Measurements from ENCODE around the gene CACNB4. TPM values are rescaled to one million over a fixed set of nuclear protein-coding genes. Genes with fewer than 3 reads are reported as not detected.

Gene CACNB4
- total RNA-seq, 4 donors from 2014 or later = 0.20 to 1.6 (median 0.90) TPM

DNA sequence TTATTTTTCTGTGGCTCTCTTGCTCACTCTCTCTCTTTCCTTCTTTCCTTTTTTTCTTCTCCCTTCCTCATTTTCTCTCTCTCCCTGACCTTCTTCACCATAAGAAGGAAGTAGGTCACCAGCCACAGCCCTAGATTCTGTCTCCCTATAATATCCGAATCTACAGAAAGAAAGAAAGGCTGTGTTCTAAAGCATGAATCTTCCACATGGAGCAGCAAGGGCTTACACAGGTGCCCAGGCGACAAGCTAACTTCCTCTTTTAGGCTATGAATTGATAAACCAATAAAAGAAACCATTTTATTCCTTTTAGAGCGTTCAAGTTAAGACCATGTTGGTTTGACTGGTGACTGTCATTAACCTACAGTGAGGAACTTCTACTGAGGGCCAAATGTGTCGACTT, 49.3 kb downstream of the CACNB4 start:
- TF ChIP-seq POLR2A (IDR thresholded peaks at IDR 0.05) (no peak), POLR2AphosphoS5 (IDR thresholded peaks at IDR 0.05) (no peak), CTCF (IDR thresholded peaks at IDR 0.05) (no peak), EP300 (IDR thresholded peaks at IDR 0.05; ENCODE audit: low read depth) (no peak)
- Histone ChIP-seq H3K4me1 (no peaks in the 10 kb centered on the region), H3K27me3 (no peaks in the 10 kb centered on the region), H3K4me3 (no peak overlapping the region), H3K36me3 (no peaks in the 10 kb centered on the region), H3K27ac (no peak overlapping the region), H3K9me3 (no peaks in the 10 kb centered on the region)
- intact Hi-C loops (cut with DNase I; ENCODE audit: low total_unique reads) (no loop called here), in situ Hi-C loops (cut with MboI; ENCODE audit: low pct_ligation_motif_present in 1 of 4, low pct_unique_long_range_greater_than_20kb in 1 of 4, low sequenced_read_pairs in 3 of 4) (loop anchor here (25.0 kb wide), 2 partner anchors 113 to 588 kb away; no protein-coding TSS in a partner anchor)
- WGBS, 2 donors (ENCODE audit: low coverage in 1 of 2) = 69 to 70% methylated on average over 3 to 4 of the region's 4 CpGs
- DNase-seq = no peak

GRCh38 chr2:152047824-152048471, 50.9 kb downstream of the CACNB4 start:
- peak in 3 of 5 experiments; percentile 9 to 24 (median 22) for TF ChIP-seq CTCF (IDR thresholded peaks at IDR 0.05)
- no peak for TF ChIP-seq POLR2A (IDR thresholded peaks at IDR 0.05)
- H3K27me3 ChIP-seq = no peaks in the 10 kb centered on the region
- 60 to 63% methylated on average over 1 to 6 of the region's 6 CpGs for WGBS, 2 donors (ENCODE audit: low coverage in 1 of 2)
- H3K4me3 ChIP-seq = no peak overlapping the region
- in situ Hi-C loops (cut with MboI; ENCODE audit: low pct_ligation_motif_present in 1 of 4, low pct_unique_long_range_greater_than_20kb in 1 of 4, low sequenced_read_pairs in 3 of 4) = loop anchor here (25.0 kb wide), 2 partner anchors 114 to 589 kb away; no protein-coding TSS in a partner anchor
- H3K9me3 ChIP-seq = no peaks in the 10 kb centered on the region
- no peaks in the 10 kb centered on the region for H3K4me1 ChIP-seq
- no peak for DNase-seq
- no peaks in the 10 kb centered on the region for H3K36me3 ChIP-seq
- no peak overlapping the region for H3K27ac ChIP-seq
- intact Hi-C loops (cut with DNase I; ENCODE audit: low total_unique reads) = no loop called here

GRCh38 chr2:152046940-152047339, 51.9 kb downstream of the CACNB4 start:
- no peak for DNase-seq
- H3K27ac ChIP-seq = no peak overlapping the region
- WGBS, 2 donors (ENCODE audit: low coverage in 1 of 2) = 61 to 85% methylated on average over 4 of the region's 4 CpGs
- in situ Hi-C loops (cut with MboI; ENCODE audit: low pct_ligation_motif_present in 1 of 4, low pct_unique_long_range_greater_than_20kb in 1 of 4, low sequenced_read_pairs in 3 of 4) = loop anchor here (25.0 kb wide), 2 partner anchors 115 to 590 kb away; no protein-coding TSS in a partner anchor
- H3K27me3 ChIP-seq = no peaks in the 10 kb centered on the region
- intact Hi-C loops (cut with DNase I; ENCODE audit: low total_unique reads) = no loop called here
- H3K4me1 ChIP-seq = no peaks in the 10 kb centered on the region
- H3K9me3 ChIP-seq = no peaks in the 10 kb centered on the region
- no peak for TF ChIP-seq CTCF (IDR thresholded peaks at IDR 0.05)
- TF ChIP-seq EP300 (IDR thresholded peaks at IDR 0.05; ENCODE audit: low read depth) = no peak
- no peak for TF ChIP-seq POLR2A (IDR thresholded peaks at IDR 0.05)
- TF ChIP-seq POLR2AphosphoS5 (IDR thresholded peaks at IDR 0.05) = no peak
- H3K4me3 ChIP-seq = no peak overlapping the region
- H3K36me3 ChIP-seq = no peaks in the 10 kb centered on the region

DNA sequence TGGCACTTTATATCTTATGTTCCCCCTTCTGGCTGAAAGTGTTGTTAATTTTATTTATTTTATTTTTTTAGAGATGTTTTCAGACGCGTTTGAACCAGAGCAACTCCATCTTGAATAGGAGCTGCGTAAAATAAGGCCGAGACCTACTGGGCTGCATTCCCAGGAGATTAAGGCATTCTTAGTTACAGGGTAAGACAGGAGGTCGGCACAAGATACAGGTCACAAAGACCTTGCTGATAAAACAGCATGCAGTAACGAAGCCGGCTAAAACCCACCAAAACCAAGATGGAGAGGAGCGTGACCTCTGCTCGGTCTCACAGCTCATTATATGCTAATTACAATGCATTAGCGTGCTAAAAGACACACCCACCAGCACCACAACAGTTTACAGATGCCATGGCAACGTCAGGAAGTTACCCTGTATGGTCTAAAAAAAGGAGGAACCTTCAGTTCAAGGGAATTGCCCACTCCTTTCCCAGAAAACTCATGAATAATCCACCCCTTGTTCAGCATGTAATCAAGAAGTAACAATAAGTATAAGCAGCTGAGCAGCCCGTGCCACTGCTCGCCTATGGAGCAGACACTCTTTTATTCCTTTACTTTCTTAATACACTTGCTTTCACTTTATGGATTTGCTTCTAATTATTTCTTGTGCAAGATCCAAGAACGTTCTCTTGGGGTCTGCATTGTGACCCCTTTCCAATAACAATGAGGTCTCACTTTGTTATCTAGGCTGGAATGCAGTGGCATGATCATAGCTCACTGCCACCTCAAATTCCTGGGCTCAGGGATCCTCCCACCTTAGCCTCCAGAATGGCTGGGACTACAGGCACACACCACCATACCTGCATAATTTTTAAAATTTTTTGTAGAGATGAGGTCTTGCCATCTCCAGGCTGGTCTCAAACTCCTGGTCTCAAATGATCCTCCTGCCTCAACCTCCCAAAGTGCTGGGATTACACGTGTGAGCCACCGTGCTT, 55.9 kb downstream of the CACNB4 start:
- H3K36me3 ChIP-seq = no peaks in the 10 kb centered on the region
- WGBS, 2 donors (ENCODE audit: low coverage in 1 of 2) = 78 to 83% methylated on average over 13 to 16 of the region's 16 CpGs
- in situ Hi-C loops (cut with MboI; ENCODE audit: low pct_ligation_motif_present in 1 of 4, low pct_unique_long_range_greater_than_20kb in 1 of 4, low sequenced_read_pairs in 3 of 4) (loop anchor here (25.0 kb wide), 2 partner anchors 119 to 594 kb away; no protein-coding TSS in a partner anchor), intact Hi-C loops (cut with DNase I; ENCODE audit: low total_unique reads) (no loop called here)
- H3K27me3 ChIP-seq = no peaks in the 10 kb centered on the region
- no peak for TF ChIP-seq CTCF (IDR thresholded peaks at IDR 0.05)
- TF ChIP-seq EP300 (IDR thresholded peaks at IDR 0.05; ENCODE audit: low read depth) = no peak
- no peak for TF ChIP-seq POLR2A (IDR thresholded peaks at IDR 0.05)
- TF ChIP-seq POLR2AphosphoS5 (IDR thresholded peaks at IDR 0.05) = no peak
- no peak overlapping the region for H3K27ac ChIP-seq
- H3K4me1 ChIP-seq = peaks cover 3 to 14% (median 9%) of the 10 kb centered on the region in 4 donors
- no peaks in the 10 kb centered on the region for H3K9me3 ChIP-seq
- no peak for DNase-seq
- no peak overlapping the region for H3K4me3 ChIP-seq
